NCI-H69 (cell line): ENCODE results near the gene ZNF132.
"Not testable (repeated sequence)": the region's sequence is repeated elsewhere in the genome, so short reads cannot be mapped to it uniquely, and the experiment has no call there.

Source experiments
- DNase-seq: peaks from one replicate; lab custom pipeline; 2025; lab: John Stamatoyannopoulos, UW

ZNF132 gene

DNA sequence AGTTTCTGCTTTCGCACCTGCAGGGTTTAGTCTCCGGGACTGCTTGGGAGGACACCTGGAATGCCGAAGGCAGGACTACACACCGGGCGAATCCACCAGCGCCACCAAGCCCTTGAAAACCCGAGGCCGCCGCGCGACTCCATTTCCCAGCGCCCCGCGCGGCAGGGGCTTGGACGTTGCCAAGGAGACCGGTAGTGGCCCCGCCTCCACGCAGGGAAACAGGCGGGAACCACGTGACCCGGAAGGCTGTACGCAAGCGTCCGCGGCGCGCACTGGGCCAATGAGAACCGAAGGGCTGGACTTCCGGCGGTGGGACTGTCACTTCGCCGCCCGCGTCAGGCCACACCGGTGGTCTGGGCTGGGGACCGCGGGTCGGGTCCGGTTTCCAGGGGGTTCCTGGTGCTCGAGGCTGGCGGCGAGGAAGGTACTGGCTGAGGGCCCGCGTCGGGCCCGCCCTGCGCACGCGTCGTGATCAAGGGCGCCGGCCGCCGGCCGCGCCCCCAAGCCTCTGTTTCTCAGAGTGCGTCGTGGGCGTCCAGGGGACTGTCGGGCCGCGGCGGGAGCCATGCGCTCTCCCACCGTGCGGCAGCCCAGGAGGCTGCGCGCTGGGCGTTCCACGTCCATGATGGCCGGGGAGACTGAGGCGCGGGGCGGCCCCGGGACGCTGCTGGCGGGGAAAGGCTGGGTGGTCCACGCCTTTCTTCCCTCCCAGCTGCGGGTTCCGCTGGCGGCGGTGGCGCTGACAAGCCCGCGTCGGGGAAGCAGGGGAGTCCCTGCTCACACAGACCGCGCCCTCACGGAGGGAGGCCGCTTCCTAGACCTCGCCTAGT is 27.0 kb upstream of the ZNF132 start, which contains the start of gene ZNF324:
Gene ZNF324, plus strand, starts transcription at position 321 of the 830 bp plus-strand sequence. CDS start 2,106 bp downstream, outside the sequence.
- DNase-seq = peak; percentile 99

DNA sequence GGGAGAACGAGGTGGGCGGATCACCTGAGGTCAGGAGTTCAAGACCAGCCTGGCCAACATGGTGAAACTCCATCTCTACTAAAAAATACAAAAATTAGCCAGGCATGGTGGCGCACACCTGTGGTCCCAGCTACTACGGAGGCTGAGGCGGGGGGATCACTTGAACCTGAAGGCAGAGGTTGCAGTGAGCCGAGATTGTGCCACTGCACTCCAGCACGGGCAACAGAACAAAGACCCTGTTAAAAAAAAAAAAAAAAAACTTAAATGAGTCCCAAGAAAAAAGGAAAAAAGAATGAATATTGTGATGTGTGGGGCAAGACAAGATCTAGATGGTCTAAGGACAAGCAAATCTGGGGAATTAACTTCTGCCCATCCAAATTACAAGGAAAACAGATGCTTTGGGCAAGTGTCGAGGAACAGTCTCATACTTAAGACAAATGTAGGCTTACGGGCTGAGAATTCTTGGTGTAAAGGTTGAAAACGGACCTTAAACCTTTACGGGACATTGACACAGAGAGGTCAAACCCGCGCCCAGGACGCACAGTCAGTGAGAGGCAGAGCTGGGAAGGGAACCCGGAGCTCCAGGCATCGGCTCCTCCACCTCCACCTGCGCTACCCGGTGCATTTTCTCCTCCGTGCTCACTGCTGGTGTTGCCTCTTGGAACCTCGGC is 26.3 kb upstream of the ZNF132 start:
- DNase-seq = no peak

DNA sequence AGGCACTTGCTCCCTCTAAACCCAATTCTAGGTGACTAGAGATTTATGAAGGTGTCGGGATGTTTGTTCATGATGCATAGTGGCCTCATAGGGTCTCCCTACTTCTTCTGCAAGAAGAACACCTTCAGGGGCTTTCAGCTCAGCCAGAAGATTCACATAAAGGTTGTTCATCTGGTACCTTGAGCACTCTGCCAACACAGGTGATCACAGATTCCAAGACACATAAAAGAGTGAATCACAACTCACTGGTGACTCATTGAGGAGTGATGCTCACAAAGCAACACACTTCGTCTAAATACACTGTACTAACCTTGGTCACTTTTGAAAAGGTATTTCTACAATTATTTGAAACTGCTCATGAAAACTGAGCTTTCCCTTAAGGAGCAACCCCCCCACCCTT is 20.1 kb upstream of the ZNF132 start:
- no peak for DNase-seq

DNA sequence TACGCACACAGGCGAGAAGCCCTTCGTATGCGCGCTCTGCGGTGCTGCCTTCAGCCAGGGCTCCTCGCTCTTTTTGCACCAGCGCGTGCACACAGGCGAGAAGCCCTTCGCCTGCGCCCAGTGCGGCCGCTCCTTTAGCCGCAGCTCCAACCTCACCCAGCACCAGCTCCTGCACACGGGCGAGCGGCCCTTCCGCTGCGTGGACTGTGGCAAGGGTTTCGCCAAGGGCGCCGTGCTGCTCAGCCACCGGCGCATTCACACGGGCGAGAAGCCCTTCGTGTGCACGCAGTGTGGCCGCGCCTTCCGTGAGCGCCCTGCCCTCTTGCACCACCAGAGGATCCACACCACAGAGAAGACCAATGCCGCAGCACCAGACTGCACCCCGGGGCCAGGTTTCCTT is 16.2 kb upstream of the ZNF132 start:
- no peak for DNase-seq

DNA sequence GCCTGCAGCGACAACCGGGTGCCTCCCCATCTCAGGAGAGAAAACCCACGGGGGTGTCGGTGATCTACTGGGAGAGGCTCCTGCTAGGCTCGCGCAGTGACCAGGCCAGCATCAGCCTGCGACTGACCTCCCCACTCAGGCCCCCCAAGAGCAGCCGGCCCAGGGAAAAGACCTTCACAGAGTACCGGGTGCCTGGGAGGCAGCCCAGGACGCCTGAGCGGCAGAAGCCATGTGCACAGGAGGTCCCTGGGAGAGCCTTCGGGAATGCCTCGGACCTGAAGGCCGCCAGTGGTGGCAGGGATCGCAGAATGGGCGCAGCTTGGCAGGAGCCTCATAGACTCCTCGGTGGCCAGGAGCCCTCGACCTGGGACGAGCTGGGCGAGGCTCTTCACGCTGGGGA is 15.4 kb upstream of the ZNF132 start:
- DNase-seq = no peak

DNA sequence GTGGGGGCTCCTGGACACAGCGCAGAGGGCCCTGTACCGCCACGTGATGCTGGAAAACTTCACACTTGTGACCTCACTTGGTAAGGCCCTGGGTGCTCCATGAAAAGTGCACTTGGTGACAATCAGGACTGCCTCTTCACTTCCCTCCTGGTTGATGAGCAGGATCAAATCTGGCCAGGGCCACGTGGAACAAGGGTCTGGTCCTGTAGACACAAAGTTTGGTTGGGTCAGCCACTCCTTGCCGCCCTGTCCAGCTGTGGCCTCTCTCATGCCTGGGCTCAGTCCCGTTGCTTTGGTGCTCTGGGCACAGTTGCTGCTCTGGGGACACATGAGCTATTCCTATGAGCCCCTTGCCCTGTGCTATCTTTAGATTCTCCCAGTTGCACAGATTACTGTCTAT is 13.8 kb upstream of the ZNF132 start:
- DNase-seq = no peak

DNA sequence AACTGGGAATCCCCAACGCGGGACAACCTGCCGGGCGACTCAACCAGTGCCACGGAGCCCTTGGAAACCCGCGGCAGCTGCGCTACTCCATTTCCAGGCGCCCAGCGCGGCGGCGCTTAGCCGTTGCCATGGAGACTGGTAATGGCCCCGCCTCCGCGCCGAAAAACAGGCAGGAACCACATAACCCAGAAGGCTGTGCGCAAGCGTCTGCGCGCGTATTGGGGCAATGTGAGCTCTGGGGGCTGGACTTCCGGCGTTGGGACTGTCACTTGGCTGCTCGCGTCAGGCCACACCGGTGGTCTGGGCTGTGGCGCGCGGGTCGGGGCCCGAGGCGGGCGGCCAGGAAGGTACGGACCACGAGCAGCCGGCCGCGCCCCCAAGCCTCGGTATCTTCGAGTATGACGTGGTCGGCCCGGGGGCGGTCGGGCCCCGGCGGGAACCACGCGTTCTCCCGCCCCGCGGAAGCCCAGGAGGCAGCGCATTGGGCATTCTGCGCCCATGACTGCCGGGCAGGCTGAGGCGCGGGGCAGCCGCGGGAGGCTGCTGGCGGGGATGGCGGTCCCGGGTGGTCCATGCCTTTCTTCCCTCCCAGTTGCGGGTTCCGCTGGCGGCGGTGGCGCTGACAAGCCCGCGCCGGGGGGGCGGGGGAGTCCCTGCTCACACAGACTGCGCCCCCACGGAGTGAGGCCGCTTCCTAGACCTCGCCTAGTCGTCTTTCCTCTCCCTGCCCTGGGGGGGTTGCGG is 11.6 kb upstream of the ZNF132 start, which contains the start of gene ZNF324B:
Gene ZNF324B, plus strand, starts transcription at position 265 of the 744 bp plus-strand sequence. CDS start 2,080 bp downstream, outside the sequence.
- peak; percentile 99 for DNase-seq

DNA sequence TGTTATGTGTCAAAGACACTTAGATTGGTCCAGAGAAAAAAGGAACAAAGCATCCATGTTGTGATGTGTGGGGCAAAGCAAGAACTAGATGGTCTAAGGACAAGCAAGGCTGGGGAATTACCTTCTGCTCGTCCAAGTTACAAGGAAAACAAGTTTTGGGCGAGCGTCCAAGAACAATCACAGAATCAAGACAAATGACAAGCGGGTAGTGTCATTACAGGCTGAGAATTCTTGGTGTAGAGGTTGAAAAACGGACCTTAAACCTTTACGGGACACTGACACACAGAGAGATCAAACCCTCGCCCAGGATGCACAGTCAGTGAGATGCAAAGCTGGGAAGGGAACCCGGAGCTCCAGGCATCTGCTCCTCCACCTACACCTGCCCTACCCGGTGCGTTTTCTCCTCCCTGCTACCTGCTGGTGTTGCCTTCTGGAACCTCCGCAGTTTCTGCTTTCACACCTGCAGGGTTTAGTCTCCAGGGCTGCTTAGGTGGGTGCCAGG is 11.0 kb upstream of the ZNF132 start:
- no peak for DNase-seq

DNA sequence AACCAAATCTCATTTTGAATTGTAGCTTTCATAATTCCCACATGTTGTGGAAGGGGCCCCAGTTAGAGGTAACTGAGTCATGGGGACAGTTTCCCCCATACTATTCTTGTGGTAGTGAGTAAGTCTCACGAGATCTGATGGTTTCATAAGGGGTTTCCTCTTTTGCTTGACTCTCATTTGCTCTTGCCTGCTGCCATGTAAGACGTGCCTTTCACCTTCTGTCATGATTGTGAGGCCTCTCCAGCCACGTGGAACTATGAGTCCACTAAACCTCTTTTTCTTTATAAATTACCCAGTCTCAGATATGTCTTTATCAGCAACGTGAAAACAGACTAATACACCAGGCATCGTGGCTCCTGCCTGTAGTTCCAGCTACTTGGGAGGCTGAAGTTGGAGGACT is 10.0 kb upstream of the ZNF132 start:
- DNase-seq = not testable (repeated sequence)

DNA sequence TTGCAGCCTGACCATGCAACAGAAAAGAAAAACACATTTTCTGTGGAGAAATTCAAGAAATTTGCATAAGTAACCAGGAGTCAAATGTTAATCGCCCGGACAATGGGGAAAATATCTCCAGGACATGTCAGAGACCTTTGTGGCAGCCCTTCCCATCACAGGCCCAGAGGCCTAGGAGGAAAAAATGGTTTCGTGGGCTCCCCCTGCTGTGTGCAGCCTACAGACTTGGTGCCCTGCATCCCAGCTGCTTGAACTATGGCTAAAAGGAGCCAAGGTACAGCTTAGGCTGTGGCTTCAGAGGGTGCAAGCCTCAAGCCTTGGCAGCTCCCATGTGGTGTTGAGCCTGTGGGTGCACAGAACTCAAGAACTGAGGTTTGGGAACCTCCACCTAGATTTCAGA is 8.9 kb upstream of the ZNF132 start:
- not testable (repeated sequence) for DNase-seq

DNA sequence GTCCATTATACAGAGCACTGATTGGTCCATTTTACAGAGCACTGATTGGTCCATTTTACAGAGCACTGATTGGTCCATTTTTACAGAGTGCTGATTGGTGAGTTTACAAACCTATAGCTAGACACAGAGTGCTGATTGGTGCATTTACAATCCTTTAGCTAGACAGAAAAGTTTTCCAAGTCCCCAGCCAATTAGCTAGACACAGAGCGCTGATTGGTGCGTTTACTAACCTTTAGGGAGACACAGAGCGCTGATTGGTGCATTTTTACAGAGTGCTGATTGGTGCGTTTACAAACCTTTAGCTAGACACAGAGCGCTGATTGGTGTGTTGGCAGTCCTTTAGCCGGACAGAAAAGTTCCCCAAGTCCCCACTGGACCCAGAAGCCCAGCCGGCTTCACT is 3.0 kb upstream of the ZNF132 start:
- not testable (repeated sequence) for DNase-seq

DNA sequence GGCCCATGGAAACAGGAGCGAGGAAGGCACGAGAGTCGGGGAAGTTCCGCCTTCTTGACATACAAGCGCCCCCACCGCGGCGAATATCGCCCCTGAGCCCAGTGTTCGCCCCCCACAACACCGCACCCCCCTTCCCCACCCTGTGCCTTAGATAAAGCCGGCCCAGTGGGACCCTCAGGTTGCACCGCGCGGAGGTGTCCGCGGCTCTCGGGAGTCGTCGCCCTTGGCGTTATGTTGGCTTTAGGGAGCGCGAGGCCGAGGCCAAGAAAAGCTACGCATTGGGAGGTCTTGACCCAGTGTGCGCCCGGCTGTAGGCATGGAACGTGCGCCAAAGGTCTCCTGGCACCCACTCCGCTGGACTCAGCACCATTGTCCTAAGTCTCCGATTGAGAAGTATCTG is 603 bp upstream of the ZNF132 start:
- DNase-seq = no peak

DNA sequence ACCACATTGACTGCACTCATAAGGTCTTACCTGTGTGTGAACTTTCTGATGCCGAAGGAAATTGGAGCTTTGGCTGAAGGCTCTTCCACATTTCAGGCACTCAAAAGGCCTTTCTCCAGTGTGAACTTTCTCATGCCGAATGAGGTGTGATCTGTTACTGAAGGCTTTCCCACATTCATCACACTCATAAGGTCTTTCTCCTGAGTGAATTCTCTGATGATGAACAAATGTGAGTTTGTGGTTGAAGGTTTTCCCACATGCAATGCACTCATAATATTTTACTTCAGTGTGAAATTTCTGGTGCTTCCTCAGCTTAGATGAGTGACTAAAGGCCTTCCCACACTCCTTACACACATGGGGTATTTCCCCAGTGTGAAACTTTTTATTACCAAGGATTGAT is 5.7 kb downstream of the ZNF132 start:
- no peak for DNase-seq

DNA sequence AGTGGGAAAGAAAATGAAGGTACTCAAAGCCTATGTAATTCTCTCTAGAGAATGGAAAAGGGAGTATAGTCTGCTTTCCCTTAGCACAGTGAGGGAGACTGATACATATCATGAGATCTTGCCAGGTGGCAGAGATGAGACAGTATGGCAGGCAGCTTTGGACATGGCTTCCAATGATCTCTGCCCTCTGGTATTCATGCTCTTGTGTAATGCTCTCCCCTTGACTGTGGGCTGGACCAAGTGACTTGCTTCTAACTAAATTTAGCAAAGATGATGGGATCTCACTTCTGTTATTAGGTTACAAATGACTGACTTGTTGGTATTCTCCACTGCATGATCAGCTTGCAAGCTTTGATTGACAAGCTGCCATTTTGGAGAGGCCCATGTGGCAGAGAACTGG is 10.2 kb downstream of the ZNF132 start:
- DNase-seq = no peak

DNA sequence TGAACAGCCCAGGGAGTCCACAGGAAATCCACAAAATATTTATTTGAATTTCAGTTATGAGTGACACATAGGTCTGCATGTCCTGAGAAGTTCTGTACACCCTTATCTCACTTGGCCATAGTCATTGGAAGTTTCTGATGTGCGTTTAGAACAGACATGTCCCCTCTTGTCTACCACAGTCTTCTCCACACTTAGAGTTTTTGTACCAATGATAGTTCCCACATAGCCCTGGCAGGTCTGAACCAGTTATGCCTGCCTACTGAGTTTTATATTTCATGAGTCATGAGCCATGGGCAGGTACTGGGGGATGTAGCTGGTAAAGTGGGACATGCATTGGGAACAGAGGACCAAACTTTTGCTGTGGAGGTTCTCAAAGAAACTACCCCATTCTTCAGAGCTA is 11.3 kb downstream of the ZNF132 start:
- DNase-seq = no peak

DNA sequence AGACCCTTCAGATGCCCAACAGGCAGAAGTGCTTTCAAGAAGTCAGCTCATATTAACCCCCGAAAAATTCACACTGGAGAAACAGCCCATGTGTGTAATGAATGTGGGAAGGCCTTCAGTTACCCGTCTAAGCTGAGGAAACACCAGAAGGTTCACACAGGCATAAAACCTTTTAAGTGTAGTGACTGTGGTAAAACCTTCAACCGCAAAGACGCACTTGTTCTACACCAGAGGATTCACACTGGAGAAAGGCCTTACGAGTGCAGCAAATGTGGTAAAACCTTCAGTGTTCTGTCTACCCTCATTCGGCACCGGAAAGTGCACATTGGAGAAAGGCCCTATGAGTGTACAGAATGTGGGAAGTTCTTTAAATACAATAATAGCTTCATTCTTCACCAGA is 22.9 kb downstream of the ZNF132 start:
- no peak for DNase-seq

DNA sequence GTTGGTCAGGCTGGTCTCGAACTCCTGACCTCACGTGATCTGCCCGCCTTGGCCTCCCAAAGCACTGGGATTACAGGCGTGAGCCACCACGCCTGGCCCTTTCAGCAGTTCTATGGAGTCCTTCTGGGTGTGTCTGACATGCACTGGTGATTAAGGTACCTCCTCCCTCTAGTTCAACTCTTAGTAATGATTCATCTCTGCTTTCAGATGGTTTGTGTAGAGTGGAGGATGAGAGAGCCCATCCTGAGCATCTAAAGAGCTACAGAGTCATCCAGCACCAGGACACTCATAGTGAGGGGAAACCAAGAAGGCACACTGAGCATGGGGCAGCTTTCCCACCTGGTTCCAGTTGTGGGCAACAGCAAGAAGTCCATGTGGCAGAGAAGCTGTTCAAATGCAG is 23.3 kb downstream of the ZNF132 start:
- no peak for DNase-seq

DNA sequence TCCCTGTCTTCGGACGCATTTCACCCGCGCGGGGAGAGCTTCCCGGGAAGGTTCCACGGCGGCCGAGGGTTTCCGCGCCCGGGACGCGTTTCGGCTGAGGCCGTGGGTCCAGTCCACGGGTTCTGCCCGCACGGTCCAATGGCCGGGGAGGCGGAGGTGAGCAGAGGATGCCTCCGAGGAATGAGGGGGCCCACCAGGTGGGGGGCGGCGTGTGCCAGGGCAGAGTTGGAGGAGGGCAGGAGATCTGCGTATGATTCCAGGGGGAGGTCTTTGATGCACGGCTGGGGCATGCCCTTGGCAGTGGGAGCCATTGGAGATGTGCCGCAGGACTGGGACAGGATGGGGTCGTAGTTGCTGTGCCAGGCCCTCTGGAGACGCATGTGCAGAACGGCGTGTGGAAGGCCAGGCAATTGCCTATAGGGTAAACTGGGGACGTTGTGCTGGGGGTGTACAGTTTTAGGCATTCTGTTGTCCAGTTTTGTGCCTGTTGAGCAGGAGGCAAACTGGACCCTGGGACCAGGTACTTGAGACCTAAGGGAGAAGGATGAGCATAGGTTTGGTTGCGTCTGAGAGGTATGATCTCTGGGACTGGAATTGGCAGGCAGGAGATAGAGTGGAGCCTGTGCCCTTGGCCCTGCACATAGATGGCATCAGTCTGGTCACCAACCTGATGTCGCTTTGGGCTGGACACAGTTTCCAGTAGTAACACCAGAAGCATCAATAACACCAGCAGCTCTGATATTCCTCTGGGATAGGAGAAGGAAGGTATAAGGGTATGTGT is 30.8 kb downstream of the ZNF132 start:
- DNase-seq = peak; percentile 66

DNA sequence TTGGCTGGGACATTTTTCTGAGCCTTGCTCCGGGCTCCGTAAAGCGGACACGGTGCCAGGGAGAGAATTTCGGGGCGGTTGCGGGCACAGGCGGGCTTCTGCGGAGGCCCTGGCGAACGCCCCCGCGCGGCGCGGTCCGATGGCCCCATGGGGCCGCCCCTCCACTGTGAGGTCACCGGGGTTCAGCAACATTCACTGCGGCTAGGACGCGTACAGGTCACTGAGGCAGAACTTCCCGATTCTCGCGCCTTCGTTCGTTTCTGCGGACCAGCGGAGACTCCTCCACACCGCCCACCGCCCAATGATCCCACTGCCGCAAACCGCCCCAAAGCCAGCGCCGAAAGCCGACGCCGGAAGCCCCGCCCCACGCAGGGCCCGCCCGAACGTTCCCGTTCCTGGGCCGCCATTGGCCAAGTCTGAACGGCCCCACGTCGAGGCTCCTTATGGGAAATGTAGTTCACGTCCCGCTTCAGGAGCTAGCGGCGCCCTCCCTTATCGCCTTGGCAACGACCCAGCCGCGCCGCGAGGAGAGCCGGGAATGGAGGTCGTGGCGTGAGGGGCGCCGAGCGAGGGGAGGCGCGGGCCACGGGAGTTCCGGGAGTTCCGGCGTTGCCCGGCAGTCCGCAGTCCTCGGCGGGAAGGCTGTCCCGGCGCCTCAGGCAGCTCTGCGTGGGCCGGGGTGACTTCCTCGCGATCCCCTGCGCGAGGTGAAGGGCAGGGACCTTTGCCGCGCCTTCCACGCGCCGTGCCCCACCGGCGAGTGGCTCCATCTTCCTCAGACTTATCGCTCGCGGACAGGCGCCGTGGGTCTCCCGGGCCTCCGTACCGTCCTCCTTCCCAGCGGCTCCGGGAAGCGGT is 31.6 kb downstream of the ZNF132 start, which contains the start of gene ZNF584:
Gene ZNF584, plus strand, starts transcription at position 498 of the 858 bp plus-strand sequence. CDS start 499 bp downstream, outside the sequence.
- peak; percentile 99 for DNase-seq

DNA sequence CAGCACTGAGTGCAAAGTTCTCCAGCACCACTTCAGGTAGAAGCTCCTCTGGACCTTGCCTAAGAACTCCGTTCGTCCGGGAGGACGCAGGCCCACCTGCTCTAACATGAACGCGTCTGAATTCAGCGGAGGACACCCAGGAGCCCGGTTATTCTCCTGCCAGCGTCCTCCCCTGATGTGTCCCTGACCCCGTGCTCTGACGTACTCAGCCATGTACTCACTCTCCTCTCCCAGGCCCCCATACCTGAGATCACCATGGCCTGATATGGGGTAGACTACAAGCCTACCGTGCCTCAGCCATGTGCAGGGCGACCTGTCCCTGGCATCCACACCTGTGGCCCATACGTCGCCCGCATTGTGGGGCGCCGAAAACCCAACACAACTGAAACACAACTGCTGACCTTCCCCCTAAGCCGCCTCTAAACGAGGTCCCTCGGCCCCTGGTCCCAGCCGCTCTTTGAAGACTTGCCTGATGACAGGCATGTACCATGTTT is 32.2 kb downstream of the ZNF132 start:
- peak; percentile 56 for DNase-seq
